Panc1 (cell line): ENCODE data around the gene STAC3. TPM values are rescaled to one million over a fixed set of nuclear protein-coding genes. Genes with fewer than 3 reads are reported as not detected.
A peak's percentile ranks its signal among the peaks of the same experiment; 100 is the strongest.

Experiments used
- ATAC-seq: fragments of 200-7000 bp; cut with Tn5 transposase; 2 replicates; pipeline ENCODE4 v1.9.1; 2020; ENCODE audit warnings: mild to moderate bottlenecking, moderate library complexity
- BruUV-seq: library from RNA; stranded (reverse); fragments of 400-500 nt; replicated peaks from 2 replicates; lab custom pipeline; 2021; lab: Mats Ljungman, UMichigan
- CTCF ChIA-PET: fragments of 300-600 bp; sonication (Branson Sonifier 250); formaldehyde crosslinking; loops from one replicate; lab custom pipeline; 2022; ENCODE audit warnings: antibody characterized with exemption; lab: Charles Lee
- POLR2A ChIA-PET: fragments of 300-600 bp; sonication (Branson Sonifier 250); formaldehyde crosslinking; loops from one replicate; lab custom pipeline; 2022; ENCODE audit warnings: antibody characterized with exemption; lab: Charles Lee
- DNase-seq: peaks from one replicate; pipeline ENCODE4 v3.0.0-alpha.2; 2010; ENCODE audit warnings: low read depth, low spot score
- H3K27ac ChIP-seq: 2 replicates; pipeline ENCODE4 v1.5.1; 2011; ENCODE audit warnings: mild to moderate bottlenecking, low read length, inconsistent platforms
- H3K27me3 ChIP-seq: fragments of 200-500 bp; sonication (Bioruptor generic); 2 replicates; pipeline ENCODE4 v1.6.0; 2014; ENCODE audit warnings: low read length, inconsistent platforms; ENCODE audit not compliant: control insufficient read depth, insufficient read depth
- H3K36me3 ChIP-seq: fragments of 200-500 bp; sonication (Bioruptor generic); 2 replicates; pipeline ENCODE4 v1.5.1; 2014; ENCODE audit warnings: inconsistent platforms, mild to moderate bottlenecking, low read length, moderate library complexity; ENCODE audit not compliant: control insufficient read depth, insufficient read depth
- H3K4me1 ChIP-seq: 2 replicates; pipeline ENCODE4 v1.5.1; 2011; ENCODE audit warnings: inconsistent platforms, mild to moderate bottlenecking, low read length, moderate library complexity; ENCODE audit not compliant: control insufficient read depth, insufficient read depth
- H3K4me3 ChIP-seq, 2 experiments: 2 replicates each; pipeline ENCODE4 v1.5.1; 2011 to 2012; ENCODE audit warnings: low read depth in 2 of 2, low read length in 2 of 2, mild to moderate bottlenecking in 2 of 2, inconsistent platforms in 1 of 2, moderate library complexity in 1 of 2
- H3K9me3 ChIP-seq: fragments of 200-500 bp; sonication (Bioruptor generic); 2 replicates; pipeline ENCODE4 v1.5.1; 2014; ENCODE audit warnings: low read depth, mild to moderate bottlenecking, inconsistent platforms, low read length, moderate library complexity; ENCODE audit not compliant: control insufficient read depth, insufficient read depth
- CTCF ChIP-seq: fragments of 450-650 bp; IDR thresholded peaks from 2 replicates; pipeline ENCODE4 v1.5.1; 2017; ENCODE audit warnings: mild to moderate bottlenecking
- POLR2AphosphoS5 ChIP-seq: IDR thresholded peaks from 2 replicates; pipeline ENCODE4 v1.6.1; 2012; ENCODE audit warnings: mild to moderate bottlenecking, low read depth, low read length, moderate library complexity
- REST ChIP-seq, 2 experiments: IDR thresholded peaks; 2 replicates each; pipeline ENCODE4 v1.6.1; 2011 to 2012; ENCODE audit warnings: low read depth in 2 of 2, control low read depth in 1 of 2, low read length in 1 of 2, mild to moderate bottlenecking in 1 of 2, moderate library complexity in 1 of 2; ENCODE audit not compliant: insufficient read depth in 1 of 2
- SIN3A ChIP-seq: IDR thresholded peaks from 2 replicates; pipeline ENCODE4 v1.6.1; 2012; ENCODE audit warnings: low read depth, mild to moderate bottlenecking, low read length, moderate library complexity, borderline replicate concordance; ENCODE audit not compliant: insufficient read depth
- TCF7L2 ChIP-seq: IDR thresholded peaks from 2 replicates; pipeline ENCODE4 v1.6.1; 2011; ENCODE audit warnings: mild to moderate bottlenecking, low read depth, low read length, inconsistent platforms
- in situ Hi-C: cut with HindIII; loops from 2 replicates; pipeline ENCODE4 v1.10.0; 2016; ENCODE audit warnings: low sequenced_read_pairs, low pct_unique_long_range_greater_than_20kb
- intact Hi-C: fragments of 100-400 bp; cut with micrococcal nuclease; formaldehyde crosslinking; loops from one replicate; pipeline ENCODE4 v1.10.0; 2022; ENCODE audit not compliant: unreplicated experiment
- total RNA-seq: library from RNA; stranded (reverse); gene quantifications from one replicate; pipeline ENCODE4 v1.2.1, GENCODE V29; 2021; ENCODE audit not compliant: unreplicated experiment

STAC3 gene
- total RNA-seq, 1 experiment from 2014 or later: 0.87 TPM

- no peaks in the 10 kb centered on the region for H3K27me3 ChIP-seq
- in situ Hi-C loops (no loop called here), intact Hi-C loops (no loop called here)
- H3K9me3 ChIP-seq: no peaks in the 10 kb centered on the region
- peak overlapping the region; percentile 94 to 97 for H3K4me3 ChIP-seq
- no TSS peak for BruUV-seq
- H3K36me3 ChIP-seq: no peaks in the 10 kb centered on the region; the same call in none of the 2 replicates
- H3K27ac ChIP-seq: peak overlapping the region; percentile 96
- peaks cover 8% of the 10 kb centered on the region; the same call in 1 of the 2 replicates for H3K4me1 ChIP-seq
- ATAC-seq (no peak), DNase-seq (no peak)
- TF ChIP-seq SIN3A (no peak), CTCF (no peak), TCF7L2 (no peak), REST (IDR thresholded peaks at IDR 0.05; ENCODE audit: insufficient read depth in 1 of 2, low read depth in 2 of 2, low read length in 1 of 2) (no peak), POLR2AphosphoS5 (no peak)
- ChIA-PET CTCF (interaction anchor here (1.0 to 2.3 kb wide), 3 partner anchors 8 to 17 kb away, joined by 3 to 17 read pairs (median 8); no protein-coding TSS in a partner anchor), POLR2A (no interaction called here)
Observed at GRCh38 chr12:57230381-57231155, 20.4 kb downstream of the STAC3 start.

GRCh38 chr12:57229634-57230380 is 21.2 kb downstream of the STAC3 start, which contains the start of gene SHMT2:
Gene SHMT2, plus strand, starts transcription at chr12:57229711. Its CDS starts 68 bp downstream, at chr12:57229779.
- peak; percentile 85 for ATAC-seq
- in situ Hi-C loops: no loop called here
- intact Hi-C loops: no loop called here
- peak within 1 kb of the TSS; percentile 96 for H3K27ac ChIP-seq
- ChIA-PET CTCF (interaction anchor here (0.7 to 2.3 kb wide), 5 partner anchors 9 to 103 kb away, joined by 3 to 17 read pairs (median 3); no protein-coding TSS in a partner anchor), POLR2A (interaction anchor here (0.5 kb wide), 1 partner anchor 11 kb away, joined by 8 read pairs; no protein-coding TSS in a partner anchor)
- H3K27me3 ChIP-seq: no peaks in the 10 kb centered on the region
- peak; percentile 83 for DNase-seq
- H3K36me3 ChIP-seq: no peaks in the 10 kb centered on the region; the same call in none of the 2 replicates
- peaks cover 8% of the 10 kb centered on the region; the same call in 1 of the 2 replicates for H3K4me1 ChIP-seq
- TF ChIP-seq REST (IDR thresholded peaks at IDR 0.05; ENCODE audit: insufficient read depth in 1 of 2, low read depth in 2 of 2, low read length in 1 of 2) (no peak), SIN3A (0 out of 2 replicates have a peak, but pooled peaks have one; percentile 66), CTCF (no peak), TCF7L2 (0 out of 2 replicates have a peak, but pooled peaks have one; percentile 36), POLR2AphosphoS5 (0 out of 2 replicates have a peak, but pooled peaks have one; percentile 70)
- TSS peak; percentile 74 for BruUV-seq
- H3K9me3 ChIP-seq: no peaks in the 10 kb centered on the region
- peak within 1 kb of the TSS; percentile 94 to 97 for H3K4me3 ChIP-seq
